ENCODE data around the gene FARP1. TPM values are rescaled to one million over a fixed set of nuclear protein-coding genes. Genes with fewer than 3 reads are reported as not detected.

Gene FARP1
- total RNA-seq, 2 experiments from 2014 or later = not detected

DNA sequence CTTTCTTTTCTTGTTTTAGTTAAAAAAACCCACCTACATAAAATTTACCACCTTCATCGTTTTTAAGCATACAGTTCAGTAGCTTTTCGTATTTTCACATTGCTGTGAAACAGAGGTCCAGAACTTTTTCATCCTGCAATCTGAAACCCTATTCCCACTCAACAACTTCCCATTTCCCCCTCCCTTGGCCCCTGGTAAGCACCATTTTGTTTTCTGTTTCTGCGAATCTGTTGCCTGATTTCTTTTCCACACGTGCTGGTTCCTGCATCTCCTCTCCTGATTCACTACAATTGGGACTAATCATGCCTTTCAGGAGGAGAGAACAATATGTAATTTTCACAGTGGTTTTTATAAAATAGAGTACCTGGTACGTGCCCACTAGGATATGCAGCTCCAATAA, 183.4 kb downstream of the FARP1 start:
- H3K4me2 ChIP-seq (ENCODE audit: low read length) = no peak overlapping the region
- H4K20me1 ChIP-seq (ENCODE audit: insufficient read depth, low read length) = no peaks in the 10 kb centered on the region
- intact Hi-C loops (cut with micrococcal nuclease; ENCODE audit: unreplicated experiment) = no loop called here
- CTCF ChIA-PET (ENCODE audit: unreplicated experiment) = no interaction called here
- POLR2A ChIA-PET = no interaction called here
- H3K4me1 ChIP-seq (ENCODE audit: insufficient read depth, low read length, poor library complexity, severe bottlenecking) = no peaks in the 10 kb centered on the region
- H3K27ac ChIP-seq (ENCODE audit: low read depth, low read length, poor library complexity, severe bottlenecking) = no peak overlapping the region
- H3K9me3 ChIP-seq (ENCODE audit: low read length) = no peaks in the 10 kb centered on the region
- no peaks in the 10 kb centered on the region for H3K9me2 ChIP-seq (ENCODE audit: insufficient read depth, low read length)
- TF ChIP-seq EZH2phosphoT487 (IDR thresholded peaks at IDR 0.05; ENCODE audit: borderline replicate concordance, low read depth, low read length) = no peak
- TF ChIP-seq, protein P1, sequence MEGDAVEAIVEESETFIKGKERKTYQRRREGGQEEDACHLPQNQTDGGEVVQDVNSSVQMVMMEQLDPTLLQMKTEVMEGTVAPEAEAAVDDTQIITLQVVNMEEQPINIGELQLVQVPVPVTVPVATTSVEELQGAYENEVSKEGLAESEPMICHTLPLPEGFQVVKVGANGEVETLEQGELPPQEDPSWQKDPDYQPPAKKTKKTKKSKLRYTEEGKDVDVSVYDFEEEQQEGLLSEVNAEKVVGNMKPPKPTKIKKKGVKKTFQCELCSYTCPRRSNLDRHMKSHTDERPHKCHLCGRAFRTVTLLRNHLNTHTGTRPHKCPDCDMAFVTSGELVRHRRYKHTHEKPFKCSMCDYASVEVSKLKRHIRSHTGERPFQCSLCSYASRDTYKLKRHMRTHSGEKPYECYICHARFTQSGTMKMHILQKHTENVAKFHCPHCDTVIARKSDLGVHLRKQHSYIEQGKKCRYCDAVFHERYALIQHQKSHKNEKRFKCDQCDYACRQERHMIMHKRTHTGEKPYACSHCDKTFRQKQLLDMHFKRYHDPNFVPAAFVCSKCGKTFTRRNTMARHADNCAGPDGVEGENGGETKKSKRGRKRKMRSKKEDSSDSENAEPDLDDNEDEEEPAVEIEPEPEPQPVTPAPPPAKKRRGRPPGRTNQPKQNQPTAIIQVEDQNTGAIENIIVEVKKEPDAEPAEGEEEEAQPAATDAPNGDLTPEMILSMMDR (conservative IDR thresholded peaks at IDR 0.05; ENCODE audit: low read length) = no peak
- no TSS peak for BruUV-seq (replicated peaks)
- no peak overlapping the region for H2AFZ ChIP-seq (ENCODE audit: low read length)
- DNase-seq (ENCODE audit: low spot score) = no peak
- H3K4me3 ChIP-seq (ENCODE audit: low read depth, low read length, poor library complexity, severe bottlenecking) = no peak overlapping the region
- H3K79me2 ChIP-seq (ENCODE audit: insufficient read depth, low read depth, low read length) = no peaks in the 10 kb centered on the region
- no peaks in the 10 kb centered on the region for H3K36me3 ChIP-seq (ENCODE audit: insufficient read depth, low read length)

DNA sequence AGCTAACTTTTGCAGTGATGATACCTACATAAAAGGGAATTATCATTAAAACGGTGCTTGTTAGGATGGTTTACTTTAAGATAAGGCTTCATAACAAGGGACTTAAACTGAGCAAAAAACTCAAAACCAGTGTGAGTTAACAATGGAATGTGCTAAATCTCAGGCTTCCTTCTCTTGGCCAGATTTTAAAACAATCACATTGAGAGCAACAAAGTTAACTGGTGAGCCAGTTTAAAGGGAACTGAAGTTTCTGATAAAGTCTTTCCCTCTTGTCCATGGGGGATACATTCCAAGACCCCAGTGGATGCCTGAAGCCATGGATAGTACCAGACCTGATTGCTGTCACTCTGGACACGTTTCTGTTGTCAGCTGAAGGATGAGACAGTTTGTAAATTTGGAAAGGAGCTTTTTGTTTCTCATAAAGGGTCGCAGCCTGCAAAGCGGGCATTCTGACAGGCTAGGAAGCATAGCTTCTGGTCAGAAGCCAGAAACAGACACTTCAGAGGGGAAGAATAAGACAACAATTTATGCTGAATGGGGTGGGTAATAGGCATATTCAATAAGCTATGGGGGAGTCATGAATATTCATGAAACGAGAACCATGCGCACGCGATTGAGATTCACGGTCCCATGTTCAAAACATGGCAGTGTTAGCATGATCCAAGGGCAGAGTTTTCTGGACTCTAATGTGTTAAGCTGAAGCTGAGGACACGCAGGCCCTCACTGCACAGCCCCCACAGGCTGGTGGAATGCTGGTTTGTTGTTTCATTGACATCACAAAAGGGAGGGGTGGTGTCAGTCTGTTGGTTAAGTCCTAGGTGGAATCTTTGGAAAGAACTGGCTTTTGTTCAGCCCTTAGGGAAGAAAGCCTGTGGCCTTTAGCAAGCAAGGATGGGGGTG, 184.7 kb downstream of the FARP1 start:
- Histone ChIP-seq H3K4me3 (ENCODE audit: low read depth, low read length, poor library complexity, severe bottlenecking) (no peak overlapping the region), H3K4me1 (ENCODE audit: insufficient read depth, low read length, poor library complexity, severe bottlenecking) (no peaks in the 10 kb centered on the region), H2AFZ (ENCODE audit: low read length) (no peak overlapping the region), H3K79me2 (ENCODE audit: insufficient read depth, low read depth, low read length) (no peaks in the 10 kb centered on the region), H3K36me3 (ENCODE audit: insufficient read depth, low read length) (no peaks in the 10 kb centered on the region), H3K9me2 (ENCODE audit: insufficient read depth, low read length) (no peaks in the 10 kb centered on the region), H3K27ac (ENCODE audit: low read depth, low read length, poor library complexity, severe bottlenecking) (no peak overlapping the region), H3K4me2 (ENCODE audit: low read length) (no peak overlapping the region), H4K20me1 (ENCODE audit: insufficient read depth, low read length) (no peaks in the 10 kb centered on the region), H3K9me3 (ENCODE audit: low read length) (no peaks in the 10 kb centered on the region)
- ChIA-PET CTCF (ENCODE audit: unreplicated experiment) (no interaction called here), POLR2A (no interaction called here)
- no TSS peak for BruUV-seq (replicated peaks)
- intact Hi-C loops (cut with micrococcal nuclease; ENCODE audit: unreplicated experiment) = no loop called here
- no peak for DNase-seq (ENCODE audit: low spot score)
- TF ChIP-seq, protein P1 (conservative IDR thresholded peaks at IDR 0.05; ENCODE audit: low read length) = no peak
- no peak for TF ChIP-seq EZH2phosphoT487 (IDR thresholded peaks at IDR 0.05; ENCODE audit: borderline replicate concordance, low read depth, low read length)

GRCh38 chr13:98328511-98328910, 185.6 kb downstream of the FARP1 start:
- Histone ChIP-seq H3K27ac (ENCODE audit: low read depth, low read length, poor library complexity, severe bottlenecking) (no peak overlapping the region), H3K4me3 (ENCODE audit: low read depth, low read length, poor library complexity, severe bottlenecking) (no peak overlapping the region), H3K4me2 (ENCODE audit: low read length) (no peak overlapping the region), H3K9me3 (ENCODE audit: low read length) (no peaks in the 10 kb centered on the region), H3K79me2 (ENCODE audit: insufficient read depth, low read depth, low read length) (no peaks in the 10 kb centered on the region), H2AFZ (ENCODE audit: low read length) (no peak overlapping the region), H3K36me3 (ENCODE audit: insufficient read depth, low read length) (no peaks in the 10 kb centered on the region), H3K4me1 (ENCODE audit: insufficient read depth, low read length, poor library complexity, severe bottlenecking) (no peaks in the 10 kb centered on the region), H3K9me2 (ENCODE audit: insufficient read depth, low read length) (no peaks in the 10 kb centered on the region), H4K20me1 (ENCODE audit: insufficient read depth, low read length) (no peaks in the 10 kb centered on the region)
- no peak for DNase-seq (ENCODE audit: low spot score)
- TF ChIP-seq, protein P1 (conservative IDR thresholded peaks at IDR 0.05; ENCODE audit: low read length) = no peak
- TF ChIP-seq EZH2phosphoT487 (IDR thresholded peaks at IDR 0.05; ENCODE audit: borderline replicate concordance, low read depth, low read length) = no peak
- intact Hi-C loops (cut with micrococcal nuclease; ENCODE audit: unreplicated experiment) = no loop called here
- no TSS peak for BruUV-seq (replicated peaks)
- ChIA-PET CTCF (ENCODE audit: unreplicated experiment) (no interaction called here), POLR2A (no interaction called here)
